GM19328 (cell line): Measurements from ENCODE around the gene JAK1.
A peak's percentile ranks its signal among the peaks of the same experiment; 100 is the strongest.

ENCODE experiments used
- ATAC-seq: cut with Tn5 transposase; IDR thresholded peaks from one replicate; pipeline ENCODE4 v1.9.1; 2021; ENCODE audit warnings: mild to moderate bottlenecking, moderate library complexity; ENCODE audit not compliant: unreplicated experiment

JAK1 gene

GRCh38 chr1:64980745-64981600, 14.6 kb upstream of the JAK1 start:
- no peak for ATAC-seq

GRCh38 chr1:64979358-64979757, 13.0 kb upstream of the JAK1 start:
- ATAC-seq = no peak

- no peak for ATAC-seq
These were observed 10.0 kb upstream of the JAK1 start for GRCh38 chr1:64976361-64976760.

- ATAC-seq = no peak
These were observed 9.4 kb upstream of the JAK1 start for GRCh38 chr1:64975740-64976139.

GRCh38 chr1:64975127-64975526, 8.8 kb upstream of the JAK1 start:
- ATAC-seq = no peak

- ATAC-seq = no peak
These were observed 8.0 kb upstream of the JAK1 start for GRCh38 chr1:64974288-64974825.

GRCh38 chr1:64973061-64973647, 6.8 kb upstream of the JAK1 start:
- no peak for ATAC-seq

- ATAC-seq = no peak
These were observed 3.1 kb upstream of the JAK1 start for GRCh38 chr1:64969305-64970046.

GRCh38 chr1:64967381-64967780, 1.0 kb upstream of the JAK1 start:
- ATAC-seq = no peak

GRCh38 chr1:64965366-64966157, 787 bp downstream of the JAK1 start:
- peak; percentile 36 for ATAC-seq

GRCh38 chr1:64963466-64963865, 2.9 kb downstream of the JAK1 start:
- no peak for ATAC-seq

- no peak for ATAC-seq
These were observed 3.9 kb downstream of the JAK1 start for GRCh38 chr1:64962441-64962840.

GRCh38 chr1:64961923-64962322, 4.4 kb downstream of the JAK1 start:
- ATAC-seq = no peak

GRCh38 chr1:64960731-64961130, 5.6 kb downstream of the JAK1 start:
- ATAC-seq = peak; percentile 46

GRCh38 chr1:64959986-64960385, 6.4 kb downstream of the JAK1 start:
- no peak for ATAC-seq

GRCh38 chr1:64956733-64957441, 9.5 kb downstream of the JAK1 start:
- peak; percentile 81 for ATAC-seq

GRCh38 chr1:64956010-64956640, 10.2 kb downstream of the JAK1 start:
- no peak for ATAC-seq

GRCh38 chr1:64955097-64956009, 11.0 kb downstream of the JAK1 start:
- no peak for ATAC-seq

- ATAC-seq = no peak
These were observed 13.1 kb downstream of the JAK1 start for GRCh38 chr1:64953241-64953640.
